ENCODE results near the gene HIPK4. TPM values are rescaled to one million over a fixed set of nuclear protein-coding genes. Genes with fewer than 3 reads are reported as not detected.

HIPK4 gene
- total RNA-seq, 1 experiment from 2014 or later: not detected

DNA sequence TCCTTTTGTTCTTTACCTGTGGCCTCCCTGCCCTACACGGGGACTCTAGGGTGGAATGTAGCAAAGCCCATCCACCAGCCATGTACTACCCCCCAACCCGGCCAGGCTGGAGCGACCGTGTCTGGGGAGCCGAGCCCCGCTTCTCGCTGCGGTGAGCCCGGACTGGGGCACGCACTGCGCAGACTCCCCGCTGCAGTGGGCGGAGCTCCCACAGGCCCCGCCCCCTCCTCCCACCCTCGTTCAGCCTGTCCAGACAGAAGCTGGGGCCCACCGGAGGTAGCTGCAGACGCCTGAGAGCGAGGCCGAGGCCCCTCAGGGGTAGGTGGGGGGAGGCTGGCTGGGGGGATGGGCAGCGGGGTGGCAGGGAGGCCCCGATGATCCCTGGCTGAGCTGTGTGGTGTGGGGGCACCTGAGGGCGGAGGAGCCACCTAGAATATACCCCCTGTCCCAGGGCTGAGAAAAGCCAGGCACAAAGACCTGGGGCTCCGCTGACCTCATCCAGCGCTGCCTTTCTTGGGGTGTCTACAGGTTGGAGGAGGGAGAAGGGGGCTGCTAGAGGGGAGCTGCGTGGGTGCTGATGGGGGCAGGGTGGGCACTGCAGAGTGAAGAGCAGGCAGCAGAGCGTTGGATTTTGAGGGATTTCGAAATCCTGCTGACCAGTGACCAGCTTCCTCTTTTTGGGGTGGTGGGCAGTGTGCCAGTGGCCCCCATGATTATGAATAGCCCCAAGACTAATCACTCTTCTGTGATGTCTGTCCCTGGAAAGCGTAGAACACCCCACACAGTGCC lies 24.2 kb downstream of the HIPK4 start:
- no TSS peak for BruUV-seq (replicated peaks)
- Histone ChIP-seq H3K9ac (ENCODE audit: low read length) (peak overlapping the region; percentile 67), H3K9me2 (replicated peaks; ENCODE audit: low read length) (no peaks in the 10 kb centered on the region), H2AFZ (ENCODE audit: low read length) (peak overlapping the region; percentile 84), H3K27me3 (ENCODE audit: low read length) (no peaks in the 10 kb centered on the region), H3K4me2 (ENCODE audit: low read length) (peak overlapping the region; percentile 86), H3K4me3 (ENCODE audit: low read length) (peak overlapping the region; percentile 74), H3K36me3 (ENCODE audit: low read depth, low read length) (no peaks in the 10 kb centered on the region), H4K20me1 (ENCODE audit: low read length) (no peaks in the 10 kb centered on the region), H3F3A (ENCODE audit: low read length, unreplicated experiment) (no peaks in the 10 kb centered on the region), H3K27ac (ENCODE audit: low read length) (no peak overlapping the region), H3K4me1 (ENCODE audit: insufficient read depth, low read length) (no peaks in the 10 kb centered on the region), H3K79me2 (ENCODE audit: low read length) (no peaks in the 10 kb centered on the region), H3K9me3 (ENCODE audit: low read length) (no peaks in the 10 kb centered on the region)
- DNase-seq: peak; percentile 65
- peak; percentile 89 for ATAC-seq
- ChIA-PET CTCF (interaction anchor here (0.7 kb wide), 1 partner anchor 60 kb away, joined by 3 read pairs; no protein-coding TSS in a partner anchor), POLR2A (ENCODE audit: unreplicated experiment) (interaction anchor here (0.5 kb wide), 1 partner anchor 11 kb away, joined by 5 read pairs; no protein-coding TSS in a partner anchor)
- intact Hi-C loops (cut with micrococcal nuclease): no loop called here
- TF ChIP-seq, protein P1, sequence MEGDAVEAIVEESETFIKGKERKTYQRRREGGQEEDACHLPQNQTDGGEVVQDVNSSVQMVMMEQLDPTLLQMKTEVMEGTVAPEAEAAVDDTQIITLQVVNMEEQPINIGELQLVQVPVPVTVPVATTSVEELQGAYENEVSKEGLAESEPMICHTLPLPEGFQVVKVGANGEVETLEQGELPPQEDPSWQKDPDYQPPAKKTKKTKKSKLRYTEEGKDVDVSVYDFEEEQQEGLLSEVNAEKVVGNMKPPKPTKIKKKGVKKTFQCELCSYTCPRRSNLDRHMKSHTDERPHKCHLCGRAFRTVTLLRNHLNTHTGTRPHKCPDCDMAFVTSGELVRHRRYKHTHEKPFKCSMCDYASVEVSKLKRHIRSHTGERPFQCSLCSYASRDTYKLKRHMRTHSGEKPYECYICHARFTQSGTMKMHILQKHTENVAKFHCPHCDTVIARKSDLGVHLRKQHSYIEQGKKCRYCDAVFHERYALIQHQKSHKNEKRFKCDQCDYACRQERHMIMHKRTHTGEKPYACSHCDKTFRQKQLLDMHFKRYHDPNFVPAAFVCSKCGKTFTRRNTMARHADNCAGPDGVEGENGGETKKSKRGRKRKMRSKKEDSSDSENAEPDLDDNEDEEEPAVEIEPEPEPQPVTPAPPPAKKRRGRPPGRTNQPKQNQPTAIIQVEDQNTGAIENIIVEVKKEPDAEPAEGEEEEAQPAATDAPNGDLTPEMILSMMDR (conservative IDR thresholded peaks at IDR 0.05; ENCODE audit: low read depth, low read length): no peak

GRCh38 chr19:40365010-40365409 lies 25.0 kb downstream of the HIPK4 start:
- H2AFZ ChIP-seq (ENCODE audit: low read length): peak overlapping the region; percentile 84
- no peaks in the 10 kb centered on the region for H3K9me2 ChIP-seq (replicated peaks; ENCODE audit: low read length)
- DNase-seq (no peak), ATAC-seq (no peak)
- no peaks in the 10 kb centered on the region for H3K79me2 ChIP-seq (ENCODE audit: low read length)
- peak overlapping the region; percentile 67; the same call in 1 of the 2 replicates for H3K9ac ChIP-seq (ENCODE audit: low read length)
- no peaks in the 10 kb centered on the region for H4K20me1 ChIP-seq (ENCODE audit: low read length)
- BruUV-seq (replicated peaks): no TSS peak
- intact Hi-C loops (cut with micrococcal nuclease): no loop called here
- H3K27ac ChIP-seq (ENCODE audit: low read length): no peak overlapping the region
- no peaks in the 10 kb centered on the region for H3K36me3 ChIP-seq (ENCODE audit: low read depth, low read length)
- H3K4me1 ChIP-seq (ENCODE audit: insufficient read depth, low read length): no peaks in the 10 kb centered on the region
- CTCF ChIA-PET: no interaction called here
- peak overlapping the region; percentile 74 for H3K4me3 ChIP-seq (ENCODE audit: low read length)
- no peaks in the 10 kb centered on the region for H3K27me3 ChIP-seq (ENCODE audit: low read length)
- no peak for TF ChIP-seq EZH2 (IDR thresholded peaks at IDR 0.05; ENCODE audit: low read length, unreplicated experiment)
- TF ChIP-seq, protein P1 (conservative IDR thresholded peaks at IDR 0.05; ENCODE audit: low read depth, low read length): no peak
- no peak for TF ChIP-seq EZH2phosphoT487 (IDR thresholded peaks at IDR 0.05; ENCODE audit: borderline replicate concordance, low read length)
- H3F3A ChIP-seq (ENCODE audit: low read length, unreplicated experiment): no peaks in the 10 kb centered on the region
- H3K9me3 ChIP-seq (ENCODE audit: low read length): no peaks in the 10 kb centered on the region
- POLR2A ChIA-PET (ENCODE audit: unreplicated experiment): no interaction called here
- H3K4me2 ChIP-seq (ENCODE audit: low read length): peak overlapping the region; percentile 86

DNA sequence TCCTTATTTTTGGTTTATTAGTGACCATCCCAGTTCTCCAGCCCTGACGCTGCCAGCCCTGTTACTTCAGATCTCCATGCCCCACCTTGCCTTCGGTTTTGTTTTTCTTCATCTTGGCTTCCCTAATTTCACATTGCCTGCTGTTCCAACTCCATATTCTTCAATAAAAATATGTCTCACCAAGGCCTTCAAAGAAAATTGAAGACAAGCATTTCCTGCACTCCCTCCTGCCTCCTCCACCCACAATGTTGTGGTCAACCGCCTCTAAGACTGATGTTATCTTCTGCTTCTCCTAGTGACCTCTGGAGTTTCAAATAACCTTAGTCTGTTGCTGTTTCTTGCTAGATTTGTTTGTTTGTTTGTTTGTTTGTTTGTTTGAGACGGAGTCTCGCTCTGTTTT lies 26.9 kb downstream of the HIPK4 start:
- ChIA-PET POLR2A (ENCODE audit: unreplicated experiment) (no interaction called here), CTCF (no interaction called here)
- no peaks in the 10 kb centered on the region for H3K27me3 ChIP-seq (ENCODE audit: low read length)
- no peaks in the 10 kb centered on the region for H3K36me3 ChIP-seq (ENCODE audit: low read depth, low read length)
- H3K27ac ChIP-seq (ENCODE audit: low read length): no peak overlapping the region
- H3K9me3 ChIP-seq (ENCODE audit: low read length): no peaks in the 10 kb centered on the region
- H3K4me2 ChIP-seq (ENCODE audit: low read length): no peak overlapping the region
- no peak overlapping the region for H2AFZ ChIP-seq (ENCODE audit: low read length)
- BruUV-seq (replicated peaks): no TSS peak
- H4K20me1 ChIP-seq (ENCODE audit: low read length): no peaks in the 10 kb centered on the region
- H3K4me1 ChIP-seq (ENCODE audit: insufficient read depth, low read length): no peaks in the 10 kb centered on the region
- H3K9me2 ChIP-seq (replicated peaks; ENCODE audit: low read length): no peaks in the 10 kb centered on the region
- no peaks in the 10 kb centered on the region for H3F3A ChIP-seq (ENCODE audit: low read length, unreplicated experiment)
- H3K9ac ChIP-seq (ENCODE audit: low read length): no peak overlapping the region
- ATAC-seq (no peak), DNase-seq (no peak)
- intact Hi-C loops (cut with micrococcal nuclease): no loop called here
- TF ChIP-seq EZH2phosphoT487 (IDR thresholded peaks at IDR 0.05; ENCODE audit: borderline replicate concordance, low read length): no peak
- TF ChIP-seq, protein P1 (conservative IDR thresholded peaks at IDR 0.05; ENCODE audit: low read depth, low read length): no peak
- TF ChIP-seq EZH2 (IDR thresholded peaks at IDR 0.05; ENCODE audit: low read length, unreplicated experiment): no peak
- H3K4me3 ChIP-seq (ENCODE audit: low read length): no peak overlapping the region
- H3K79me2 ChIP-seq (ENCODE audit: low read length): no peaks in the 10 kb centered on the region

All from PC-3 (cell line).